ENCODE results near the gene BIK.
"Not testable (repeated sequence)": the region's sequence is repeated elsewhere in the genome, so short reads cannot be mapped to it uniquely, and the experiment has no call there.

BIK gene

DNA sequence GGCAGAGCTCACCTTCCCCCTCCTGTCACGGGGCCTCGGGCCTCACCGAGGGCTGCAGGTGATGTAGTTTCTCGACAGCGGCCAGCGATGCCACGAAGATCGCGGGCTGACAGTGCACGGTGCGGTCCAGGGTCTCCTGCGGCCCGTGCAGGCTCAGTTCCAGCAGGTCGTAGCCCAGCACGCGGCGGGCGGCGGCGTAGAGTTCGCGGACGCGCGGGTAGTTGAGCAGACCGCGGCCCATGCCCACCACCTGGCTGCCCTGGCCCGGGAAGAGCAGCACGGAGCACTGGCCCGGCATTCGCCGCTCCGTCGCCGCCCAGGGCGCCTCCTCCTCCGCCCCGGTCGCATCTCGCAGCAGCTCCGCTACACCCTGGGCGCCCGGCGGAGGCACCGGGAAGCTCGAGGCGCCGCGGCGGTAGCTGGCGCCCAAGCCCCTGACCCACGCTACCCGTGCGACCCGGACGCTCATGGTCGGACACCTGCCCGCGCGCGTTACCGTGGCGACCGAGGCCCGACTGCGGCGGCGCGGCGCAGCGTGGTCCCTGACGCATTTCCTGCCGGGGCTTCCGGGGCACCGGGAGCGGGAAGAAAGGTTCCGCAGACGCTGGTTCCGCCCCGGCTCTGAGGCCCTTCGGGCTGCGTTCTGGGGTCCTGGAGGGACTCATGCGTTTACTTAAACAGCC lies 32.5 kb downstream of the BIK start, which contains the start of gene MCAT:
Gene MCAT (minus strand): TSS at position 519 of the 683 bp plus-strand sequence. CDS start 50 bp downstream, at position 469.
- peak; percentile 50 to 82 for DNase-seq

DNA sequence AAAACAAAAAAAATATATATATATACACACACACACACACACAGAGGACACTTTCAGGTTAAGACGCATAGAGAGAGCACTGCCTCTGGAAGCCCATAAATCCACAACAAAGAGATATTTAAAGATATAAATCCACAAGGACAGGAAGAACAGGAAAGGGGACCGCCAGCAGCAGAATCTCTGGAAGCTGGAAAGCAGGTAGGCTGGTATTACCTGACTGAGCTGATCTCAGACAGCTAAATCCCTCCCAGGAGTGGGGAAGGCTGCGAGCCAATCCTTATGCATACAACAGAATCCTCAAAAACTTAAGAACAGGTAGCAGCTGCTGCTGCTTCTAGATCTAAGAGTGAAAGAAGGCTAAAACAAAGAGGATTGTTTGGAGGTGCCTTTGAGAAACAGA lies 34.4 kb downstream of the BIK start:
- DNase-seq: no peak

DNA sequence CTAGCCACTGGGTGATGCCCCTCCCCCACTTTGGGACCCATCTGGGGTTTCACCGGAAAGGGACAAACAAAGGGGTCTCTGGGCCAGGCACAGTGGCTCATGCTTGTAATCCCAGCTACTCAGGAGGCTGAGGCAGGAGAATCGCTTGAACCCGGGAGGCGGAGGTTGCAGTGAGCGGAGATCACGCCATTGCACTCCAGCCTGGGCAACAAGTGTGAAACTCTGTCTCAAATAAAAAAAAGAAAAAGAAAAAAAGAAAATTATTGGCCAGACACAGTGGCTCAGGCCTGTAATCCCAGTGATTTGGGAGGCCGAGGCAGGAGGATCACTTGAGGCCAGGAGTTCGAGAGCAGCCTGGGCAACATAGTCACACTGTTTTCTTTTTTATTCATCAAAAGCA lies 34.8 kb downstream of the BIK start:
- DNase-seq: not testable (repeated sequence)

DNA sequence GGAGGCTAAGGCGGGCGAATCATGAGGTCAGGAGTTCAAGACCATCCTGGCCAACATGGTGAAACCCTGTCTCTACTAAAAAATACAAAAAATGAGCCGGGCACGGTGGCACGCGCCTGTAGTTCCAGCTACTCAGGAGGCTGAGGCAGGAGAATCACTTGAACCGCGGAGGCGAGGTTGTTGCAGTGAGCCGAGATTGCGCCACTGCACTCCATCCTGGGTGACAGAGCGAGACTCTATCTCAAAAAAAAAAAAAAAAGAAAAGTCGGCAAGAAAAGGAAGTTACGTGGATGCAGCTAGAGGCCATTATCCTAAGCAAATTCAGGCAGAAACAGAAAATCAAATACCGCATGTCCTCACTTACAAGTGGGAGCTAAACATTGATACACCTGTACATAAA lies 35.8 kb downstream of the BIK start:
- DNase-seq: not testable (repeated sequence)

DNA sequence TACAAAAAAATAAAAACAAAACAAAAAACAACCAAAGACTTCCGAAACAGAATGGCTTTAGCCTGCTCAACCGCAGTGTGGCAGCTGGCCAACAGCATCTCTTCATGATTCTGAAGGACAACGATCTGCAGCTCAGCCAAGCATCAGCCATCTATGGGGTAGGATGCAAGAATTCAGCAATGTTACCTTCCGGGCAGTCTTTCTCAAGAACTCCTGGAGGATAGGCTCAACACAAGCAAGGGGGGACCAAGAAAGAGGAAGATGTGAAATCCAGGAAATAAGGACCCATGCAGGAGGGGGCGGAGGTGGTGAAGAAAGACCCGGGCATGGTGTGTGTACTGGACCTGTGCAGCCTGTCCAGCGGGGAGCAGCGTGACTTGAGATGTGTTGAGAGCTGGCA lies 37.3 kb downstream of the BIK start:
- DNase-seq: no peak

DNA sequence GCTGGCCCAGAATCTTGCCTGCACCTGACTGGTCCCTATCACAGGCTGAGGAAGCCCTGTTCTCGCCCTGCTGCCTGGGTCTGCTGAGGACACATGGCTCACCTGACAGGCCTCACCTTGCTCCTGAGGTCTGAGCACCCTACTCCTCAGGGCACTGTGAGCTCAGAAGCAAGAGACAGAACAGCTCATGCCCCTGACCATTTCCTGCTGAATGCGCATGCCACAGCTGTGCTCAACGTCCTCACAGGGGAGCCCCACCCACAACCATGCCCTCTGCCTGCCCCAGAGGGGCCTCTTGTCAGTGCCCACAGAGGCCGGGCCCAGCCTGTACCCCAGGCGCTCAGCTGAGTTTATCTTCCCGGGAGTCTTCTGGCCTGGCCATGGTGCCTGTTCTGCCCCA lies 38.0 kb downstream of the BIK start:
- no peak for DNase-seq

DNA sequence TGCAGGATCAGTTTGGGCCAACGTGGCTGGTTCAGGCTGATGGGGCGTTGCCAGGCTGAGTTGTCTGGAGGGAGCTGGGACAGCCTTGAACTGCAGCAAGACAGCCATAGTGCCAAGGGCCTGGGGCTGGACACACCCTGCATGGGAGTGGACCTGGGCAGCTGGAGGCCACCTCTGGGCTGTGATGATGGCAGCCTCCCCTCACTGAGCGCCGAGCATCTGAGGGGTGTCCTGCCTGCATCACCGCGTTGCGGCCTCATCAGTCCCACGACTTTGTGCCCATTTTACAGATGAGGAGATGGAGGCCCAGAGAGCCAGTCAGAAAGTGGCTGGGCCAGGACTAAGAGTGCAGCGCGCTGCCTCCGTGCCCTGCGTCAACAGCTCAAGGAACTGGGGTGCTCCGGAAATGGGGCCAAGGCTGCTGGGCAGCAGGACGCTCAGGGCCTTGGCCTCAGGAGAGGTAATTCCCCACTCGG lies 40.2 kb downstream of the BIK start:
- DNase-seq: no peak

DNA sequence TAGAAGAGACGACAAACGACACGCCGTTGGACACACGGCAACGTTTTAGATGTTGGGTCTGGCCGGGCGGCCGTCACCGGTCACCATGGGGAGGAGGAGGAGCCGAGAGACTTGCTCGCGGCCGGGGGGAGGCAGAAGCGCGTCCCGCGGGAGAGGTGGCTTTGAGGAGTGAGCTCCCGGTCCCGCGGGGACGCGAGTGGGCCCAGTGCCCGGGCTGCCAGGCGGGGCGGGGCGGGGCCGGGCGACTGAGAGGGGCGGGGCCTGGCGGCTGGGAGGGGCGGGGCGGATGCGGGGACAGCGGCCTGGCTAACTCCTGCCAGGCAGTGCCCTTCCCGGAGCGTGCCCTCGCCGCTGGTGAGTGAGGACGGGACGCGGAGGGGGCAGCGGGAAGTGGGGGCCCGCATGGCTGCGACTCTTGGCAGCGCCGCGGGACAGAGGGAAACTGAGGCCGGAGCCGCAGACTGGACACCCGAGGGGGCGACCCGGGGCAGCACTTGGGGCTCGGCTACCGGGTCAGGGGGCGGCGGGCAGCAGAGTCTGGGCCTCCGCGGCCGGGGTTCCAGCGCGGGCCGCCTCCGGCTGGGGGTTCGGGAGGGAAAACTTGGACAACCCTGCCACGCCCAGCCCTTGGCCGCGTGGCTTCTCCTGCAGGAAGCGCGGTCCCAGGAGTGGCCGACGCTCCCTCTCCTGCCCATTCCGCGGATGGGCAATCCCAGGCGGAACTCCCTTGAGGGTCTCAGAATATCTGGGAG lies 40.9 kb downstream of the BIK start, which contains the start of gene TSPO:
Gene TSPO (plus strand): TSS at position 309 of the 752 bp plus-strand sequence. CDS start 7,680 bp downstream, outside the sequence.
- peak; percentile 51 to 85 for DNase-seq

DNA sequence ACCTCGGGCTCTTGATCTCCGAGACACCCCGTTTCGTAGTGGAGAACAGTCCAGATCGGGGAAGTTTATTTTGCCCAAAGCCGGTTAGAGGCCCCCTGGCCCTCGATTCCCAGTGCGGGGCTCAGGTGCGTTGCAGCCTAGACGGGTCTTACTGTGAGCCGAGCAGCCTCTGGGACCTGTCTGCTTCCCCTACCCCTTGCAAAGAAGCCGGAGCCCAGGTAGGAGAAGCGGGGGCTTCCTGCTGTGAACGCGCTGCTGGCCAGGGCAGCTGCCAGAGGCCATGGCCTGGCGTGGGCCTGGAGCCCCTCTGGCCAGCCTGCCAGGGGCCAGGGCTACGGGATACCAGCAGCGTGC lies 41.4 kb downstream of the BIK start:
- no peak for DNase-seq

DNA sequence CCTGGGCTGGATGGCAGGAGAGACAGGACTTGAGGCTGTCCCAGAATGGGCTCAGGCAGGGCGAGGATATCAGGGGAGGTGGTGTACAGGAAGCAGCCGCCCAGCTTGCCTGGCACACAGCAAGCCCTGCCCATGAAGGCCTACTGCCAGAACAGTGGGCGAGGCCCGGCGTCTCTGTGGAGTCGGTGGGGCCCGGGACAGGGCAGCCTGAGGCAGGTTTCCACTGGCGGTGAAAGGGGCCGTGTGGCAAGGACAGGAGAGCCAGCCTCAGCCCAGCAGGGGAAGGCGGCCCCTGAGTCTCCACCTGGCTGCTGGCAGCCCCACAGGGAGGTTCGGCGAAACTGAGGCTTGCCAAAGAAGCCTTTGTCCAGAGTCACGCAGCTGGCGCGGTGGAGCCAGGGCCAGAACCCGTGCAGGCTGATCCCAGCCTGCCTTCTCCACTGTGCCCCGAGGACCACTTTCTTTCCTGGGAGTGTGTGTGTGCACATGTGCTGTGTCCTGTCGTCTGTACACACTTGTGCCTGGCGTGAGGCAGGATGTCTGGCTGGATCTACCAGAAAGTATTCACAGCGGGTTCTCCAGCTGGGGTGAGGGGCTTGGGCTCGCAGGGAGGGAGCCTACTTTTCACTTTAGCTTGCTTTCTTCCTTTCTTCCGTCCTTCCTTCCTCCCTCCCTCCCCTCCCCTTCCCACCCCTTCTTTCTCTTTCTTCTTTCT lies 42.0 kb downstream of the BIK start:
- DNase-seq: peak in 1 of 2 donors; percentile 69

DNA sequence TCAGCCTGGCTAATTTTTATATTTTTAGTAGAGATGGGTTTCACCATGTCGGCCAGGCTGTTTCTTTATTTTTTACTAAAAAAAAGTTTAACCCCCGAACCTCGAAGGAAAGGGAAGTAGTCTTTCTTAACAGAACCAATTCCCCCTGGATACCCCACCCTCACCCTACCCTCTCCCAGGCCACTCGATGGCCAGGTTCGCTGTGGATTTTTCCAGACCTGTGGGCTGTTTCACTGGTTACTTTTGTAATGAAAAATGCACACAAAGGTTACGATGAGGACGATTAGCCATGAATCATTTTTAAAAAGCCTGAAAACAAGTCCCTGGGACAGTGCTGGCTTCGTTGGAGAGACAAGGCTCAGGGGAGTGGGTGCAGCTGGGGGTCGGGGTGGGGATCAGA lies 43.3 kb downstream of the BIK start:
- no peak for DNase-seq

DNA sequence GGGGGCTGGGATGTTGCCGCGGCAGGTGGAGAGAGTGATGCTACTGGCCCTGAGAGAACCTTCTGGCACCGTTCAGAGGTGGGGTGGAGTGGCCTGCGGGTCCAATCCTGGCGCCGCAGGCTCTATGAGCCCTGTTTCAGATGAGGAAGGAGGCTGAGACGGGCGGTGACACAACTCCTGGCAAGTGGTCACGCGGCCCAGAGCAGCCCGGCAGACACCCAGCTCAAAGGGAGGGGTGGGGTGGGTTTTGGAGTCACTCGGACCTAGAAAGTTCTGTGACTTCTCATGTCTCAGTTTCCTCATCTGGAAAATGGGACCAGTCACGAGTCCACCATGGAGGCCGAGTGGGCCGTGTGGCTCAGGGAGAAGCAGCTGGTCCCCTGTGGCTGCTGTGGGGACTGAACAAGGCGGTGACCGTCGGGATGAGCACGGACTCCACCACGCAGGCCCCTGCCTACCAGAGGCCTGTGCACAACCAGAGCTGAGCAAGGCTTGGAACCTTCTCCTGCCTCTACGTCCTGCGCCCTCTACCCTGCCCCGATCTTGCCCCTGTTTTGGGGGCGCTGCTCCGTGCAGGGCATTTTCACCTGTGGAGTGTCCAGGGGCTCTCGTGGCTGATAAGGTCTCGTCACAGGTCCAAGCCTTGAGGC lies 44.5 kb downstream of the BIK start:
- no peak for DNase-seq

DNA sequence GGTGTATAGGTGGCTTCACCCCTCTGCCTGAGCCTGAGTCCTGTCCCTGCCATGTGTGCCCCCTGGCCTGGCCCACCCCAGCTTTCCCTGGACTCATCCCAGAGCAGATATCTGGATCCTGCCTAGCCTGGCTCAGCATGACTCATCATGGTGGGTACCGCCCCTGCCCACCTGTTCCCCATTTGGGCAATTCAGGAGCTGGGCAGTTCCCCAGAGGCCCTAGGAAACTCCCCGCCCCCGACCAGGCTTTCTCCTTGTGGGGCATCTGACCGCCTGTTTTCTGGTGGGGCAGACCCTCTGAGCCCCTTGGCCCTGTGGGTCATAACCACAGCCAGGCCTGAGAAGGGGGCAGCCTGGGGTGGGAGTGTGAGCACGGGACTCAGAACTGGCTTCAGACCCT lies 45.2 kb downstream of the BIK start:
- no peak for DNase-seq

DNA sequence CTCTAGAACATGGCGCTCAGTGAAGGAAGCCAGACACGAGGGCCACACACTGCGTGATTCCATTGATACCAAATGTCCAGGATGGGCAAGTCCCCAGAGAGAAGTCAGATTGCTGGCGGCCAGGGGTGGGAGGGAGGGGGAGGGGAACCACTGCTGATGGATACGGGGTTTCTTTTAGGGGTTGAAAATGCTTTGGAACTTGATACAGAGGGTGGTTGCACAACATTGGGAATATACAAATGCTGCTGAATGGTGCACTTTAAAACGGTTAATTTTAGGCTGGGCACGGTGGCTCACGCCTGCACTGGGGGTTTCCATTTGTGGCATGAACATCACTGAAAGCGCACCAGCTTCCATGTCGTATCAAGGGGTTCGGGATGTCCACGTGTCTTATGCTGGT lies 45.9 kb downstream of the BIK start:
- DNase-seq: no peak

DNA sequence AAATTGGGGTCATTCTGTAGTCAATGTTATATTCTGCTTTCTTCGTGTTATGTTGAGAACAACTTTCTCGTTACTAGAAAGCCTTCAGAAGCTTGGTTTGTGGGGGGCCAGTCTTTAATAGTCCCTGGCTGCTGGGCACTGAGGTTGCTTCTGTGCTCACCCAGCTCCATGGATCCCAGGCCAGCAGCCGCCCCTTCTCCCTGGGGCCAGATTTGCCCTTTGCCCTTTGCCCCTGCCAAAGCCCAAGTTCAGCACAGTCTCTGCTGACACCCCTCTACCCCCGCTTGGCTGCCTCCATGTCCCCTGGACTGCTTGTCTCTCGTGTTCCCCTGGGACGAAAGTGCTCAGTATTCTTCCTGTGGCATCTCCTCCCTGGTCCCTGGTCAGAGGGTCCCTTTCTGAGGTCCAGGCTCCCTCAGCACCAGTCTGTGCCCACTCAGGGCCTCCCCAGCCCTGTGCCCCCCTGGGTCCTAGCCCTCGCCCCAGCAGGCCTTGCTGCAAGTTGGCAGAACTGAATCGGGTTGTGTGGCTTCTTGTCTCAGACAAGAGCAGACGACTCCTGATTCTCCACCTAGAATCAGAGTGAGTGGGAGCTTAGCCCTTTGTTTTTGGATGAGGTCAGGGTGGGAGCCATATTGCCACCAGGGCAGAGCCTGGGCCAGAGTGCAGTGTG lies 47.5 kb downstream of the BIK start:
- no peak for DNase-seq

DNA sequence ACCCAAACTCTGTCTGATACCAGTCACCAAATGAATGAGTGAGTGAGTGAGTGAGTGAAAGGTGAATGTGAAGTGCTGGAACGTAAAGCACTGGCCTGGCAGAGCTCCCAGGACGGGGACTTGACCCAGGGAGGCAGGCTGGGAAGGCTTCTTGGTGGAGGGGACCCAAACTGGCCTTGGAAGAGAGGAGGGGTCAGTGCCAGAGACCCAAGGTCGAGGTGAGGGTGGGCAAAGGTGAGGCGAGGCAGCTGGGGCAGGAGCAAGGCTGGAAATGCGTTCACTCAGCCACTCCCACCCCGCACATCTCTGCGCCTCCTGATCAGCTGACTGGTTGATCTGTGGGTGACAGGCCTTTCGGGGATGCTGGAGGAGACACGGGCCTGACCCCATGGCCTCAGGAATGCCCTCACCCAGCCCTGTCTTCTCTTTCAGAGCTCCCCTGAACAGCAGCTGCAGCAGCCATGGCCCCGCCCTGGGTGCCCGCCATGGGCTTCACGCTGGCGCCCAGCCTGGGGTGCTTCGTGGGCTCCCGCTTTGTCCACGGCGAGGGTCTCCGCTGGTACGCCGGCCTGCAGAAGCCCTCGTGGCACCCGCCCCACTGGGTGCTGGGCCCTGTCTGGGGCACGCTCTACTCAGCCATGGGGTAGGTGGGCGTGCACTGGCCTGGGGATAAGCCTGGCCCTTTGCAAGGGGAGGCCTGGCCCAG lies 48.4 kb downstream of the BIK start:
- no peak for DNase-seq

DNA sequence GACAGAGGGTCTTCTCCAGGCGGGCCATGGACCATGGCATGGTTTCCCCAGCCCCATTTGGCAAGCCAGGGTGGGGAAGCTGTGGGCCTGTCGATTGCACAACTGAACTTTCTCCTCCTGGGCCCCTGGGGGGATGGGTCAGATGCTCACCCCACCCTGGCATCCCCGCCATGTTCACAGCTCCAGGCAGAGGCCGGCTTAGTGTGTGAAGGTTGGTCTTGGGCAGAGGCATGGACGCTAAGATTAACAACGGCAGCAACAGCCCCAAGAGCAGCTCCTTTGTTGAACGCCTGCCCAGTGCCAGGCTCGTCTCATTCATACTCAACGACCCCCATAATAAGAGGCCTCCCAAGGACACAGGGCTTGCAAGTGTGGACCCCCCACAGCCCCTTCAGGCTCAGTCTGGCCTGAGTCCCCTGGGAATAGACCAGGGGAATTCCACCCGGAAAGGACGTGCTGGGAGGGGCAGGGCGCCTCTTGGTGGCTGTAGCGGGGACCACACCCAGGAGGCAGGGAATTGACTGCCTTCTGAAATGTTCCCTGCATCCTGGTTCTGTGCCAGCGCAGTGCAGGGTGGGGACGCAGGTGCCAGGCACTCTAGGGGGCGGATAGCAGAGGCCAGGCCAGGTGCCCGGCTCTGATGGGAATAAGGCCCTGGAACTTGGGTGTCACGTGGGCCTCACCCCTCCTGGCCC lies 49.1 kb downstream of the BIK start:
- no peak for DNase-seq

DNA sequence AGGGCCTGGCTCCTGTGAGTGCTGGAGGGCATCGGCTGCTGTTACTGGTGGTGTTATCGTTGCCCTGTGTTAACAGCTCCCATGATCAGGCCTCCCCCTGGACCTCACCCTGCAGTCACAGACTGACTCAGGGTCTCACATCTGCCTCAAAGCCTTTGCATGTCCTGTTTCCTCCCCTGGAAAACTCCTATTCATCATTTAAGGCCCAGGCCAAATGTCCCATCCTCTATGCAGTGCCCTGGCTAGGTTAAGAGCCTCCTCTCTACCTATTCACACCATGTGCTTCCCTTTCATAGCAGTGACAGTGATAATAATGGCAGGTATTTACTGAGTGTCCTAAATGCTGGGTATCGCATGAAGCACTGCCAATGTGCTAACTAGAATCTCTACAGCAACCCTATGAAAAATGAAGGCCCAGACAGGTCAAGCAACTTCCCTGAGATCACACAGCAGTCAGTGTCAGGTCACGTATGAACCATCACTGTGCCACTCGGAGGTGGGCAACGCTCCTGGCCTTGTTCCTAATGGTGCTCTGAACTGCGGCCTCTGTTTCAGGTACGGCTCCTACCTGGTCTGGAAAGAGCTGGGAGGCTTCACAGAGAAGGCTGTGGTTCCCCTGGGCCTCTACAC lies 50.1 kb downstream of the BIK start:
- DNase-seq: no peak

DNA sequence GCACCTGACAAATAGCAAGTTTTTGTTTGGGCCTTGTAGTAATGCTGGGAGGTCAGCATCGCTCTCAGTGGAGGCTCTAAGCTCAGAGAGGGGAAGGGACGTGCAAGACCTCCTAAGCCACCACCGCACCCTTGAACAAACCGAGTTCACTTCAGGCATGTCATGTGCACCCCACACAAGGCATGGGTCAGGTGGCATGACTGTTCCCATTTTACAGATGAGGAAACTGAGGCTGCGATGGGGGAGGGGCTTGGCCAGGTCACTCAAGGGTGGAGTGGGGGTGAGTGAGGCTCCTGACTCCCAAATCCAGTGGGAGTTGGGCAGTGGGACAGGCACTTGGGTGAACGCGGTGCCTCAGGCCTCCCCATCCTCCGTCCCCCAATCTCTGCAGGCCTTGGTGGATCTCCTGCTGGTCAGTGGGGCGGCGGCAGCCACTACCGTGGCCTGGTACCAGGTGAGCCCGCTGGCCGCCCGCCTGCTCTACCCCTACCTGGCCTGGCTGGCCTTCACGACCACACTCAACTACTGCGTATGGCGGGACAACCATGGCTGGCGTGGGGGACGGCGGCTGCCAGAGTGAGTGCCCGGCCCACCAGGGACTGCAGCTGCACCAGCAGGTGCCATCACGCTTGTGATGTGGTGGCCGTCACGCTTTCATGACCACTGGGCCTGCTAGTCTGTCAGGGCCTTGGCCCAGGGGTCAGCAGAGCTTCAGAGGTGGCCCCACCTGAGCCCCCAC lies 52.0 kb downstream of the BIK start:
- DNase-seq: no peak

DNA sequence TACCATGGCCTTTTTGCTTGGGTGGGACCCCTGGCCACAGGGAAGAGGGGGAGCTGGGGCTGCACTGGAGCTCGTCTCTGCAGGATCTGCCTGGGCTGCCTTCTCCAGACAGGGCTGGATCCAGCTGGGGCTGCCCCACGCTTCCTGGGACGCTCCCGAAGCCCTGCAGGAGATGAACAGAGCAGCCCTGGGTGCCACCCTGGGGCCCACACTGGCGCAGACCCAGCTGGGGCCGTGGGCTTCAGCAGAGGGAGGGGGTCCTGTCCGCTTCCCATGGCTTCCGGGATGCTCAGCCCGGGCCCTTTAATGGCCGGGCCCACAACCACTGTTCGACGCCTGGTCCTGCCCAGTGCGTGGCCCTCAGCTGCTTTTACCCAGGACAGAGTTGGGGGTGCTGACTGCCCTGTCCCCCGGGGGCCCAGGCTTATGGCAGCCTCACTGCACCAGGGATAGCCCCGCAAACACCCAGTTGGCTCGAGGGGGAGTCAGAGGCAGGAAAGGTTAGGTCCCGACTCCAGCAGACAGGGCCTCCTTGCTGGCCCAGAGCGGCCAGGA lies 52.8 kb downstream of the BIK start:
- no peak for DNase-seq

Measured in hippocampal formation (tissue), 2 donors.